GM21723 (cell line): Measurements from ENCODE around the gene NETO2.
"Not testable (repeated sequence)": the region's sequence is repeated elsewhere in the genome, so short reads cannot be mapped to it uniquely, and the experiment has no call there.

Experiments
- ATAC-seq: cut with Tn5 transposase; IDR thresholded peaks from one replicate; pipeline ENCODE4 v1.9.1; 2021; ENCODE audit warnings: mild to moderate bottlenecking, moderate library complexity; ENCODE audit not compliant: unreplicated experiment

The NETO2 gene

DNA sequence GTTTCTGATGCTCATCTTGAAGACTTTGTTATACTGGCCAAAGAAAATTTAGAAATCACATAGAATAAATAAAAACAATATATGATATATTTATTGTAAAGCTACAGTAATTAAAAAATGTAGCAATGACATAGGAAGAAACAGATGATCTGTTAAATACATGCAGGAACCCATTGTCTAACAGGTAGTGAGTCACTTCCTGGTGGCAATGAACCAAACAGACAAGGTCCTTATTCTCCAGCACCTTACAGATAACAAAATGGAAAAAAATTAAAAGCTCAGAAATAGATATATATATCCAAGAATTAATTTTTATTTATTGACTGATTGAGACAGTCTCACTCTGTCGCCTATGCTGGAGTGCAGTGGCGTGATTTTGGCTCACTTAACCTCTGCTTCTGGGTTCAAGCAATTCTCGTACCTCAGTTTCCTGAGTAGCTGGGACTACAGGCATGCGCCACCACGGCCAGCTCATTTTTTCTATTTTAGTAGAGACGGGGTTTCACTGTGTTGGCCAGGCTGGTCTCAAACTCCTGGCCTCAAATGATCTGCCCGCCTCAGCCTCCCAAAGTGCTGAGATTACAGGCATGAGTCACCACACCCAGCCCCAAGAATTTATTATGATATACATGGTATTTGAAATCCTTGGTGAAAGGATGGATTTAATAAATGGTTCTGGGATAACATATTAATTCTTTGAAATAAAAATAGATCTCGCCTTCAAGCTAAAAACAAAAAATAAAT, 7.5 kb downstream of the NETO2 start:
- no peak for ATAC-seq

DNA sequence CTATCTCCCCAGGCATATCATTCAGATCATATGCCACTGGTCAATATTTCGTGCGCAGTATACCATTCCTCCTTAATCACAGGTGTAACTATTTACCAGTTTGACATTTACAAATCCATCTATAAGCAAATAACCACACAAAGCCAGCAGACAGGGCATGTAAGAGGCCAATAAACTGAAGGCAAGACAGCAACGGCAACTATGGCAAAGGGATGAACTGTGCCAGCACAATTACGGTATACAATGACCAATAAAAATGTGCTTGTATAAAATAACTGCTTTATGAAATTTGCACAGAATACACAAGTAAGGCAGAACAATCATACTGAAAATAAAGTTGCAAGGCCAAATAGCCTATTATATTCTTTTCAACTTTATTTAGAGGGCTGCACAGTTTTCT, 9.2 kb downstream of the NETO2 start:
- ATAC-seq = no peak

DNA sequence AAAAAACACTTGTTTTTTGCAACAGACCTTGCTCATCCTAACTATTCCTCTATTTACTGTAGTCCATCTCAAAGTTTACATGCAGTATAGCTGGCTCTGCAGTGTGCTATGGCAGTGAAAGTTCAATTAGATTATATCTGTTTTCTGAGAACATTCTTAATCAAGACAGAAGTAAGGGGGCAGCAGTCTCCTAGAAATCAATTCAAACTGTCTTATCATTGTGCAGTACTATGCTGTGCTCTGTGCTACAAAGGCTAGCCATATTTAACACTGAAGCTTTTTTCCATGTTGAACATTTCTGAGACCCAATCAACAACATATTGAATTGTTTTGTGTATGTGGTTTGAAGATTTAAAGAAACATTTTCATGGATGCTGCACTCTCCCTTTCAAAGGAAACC, 11.4 kb downstream of the NETO2 start:
- no peak for ATAC-seq

DNA sequence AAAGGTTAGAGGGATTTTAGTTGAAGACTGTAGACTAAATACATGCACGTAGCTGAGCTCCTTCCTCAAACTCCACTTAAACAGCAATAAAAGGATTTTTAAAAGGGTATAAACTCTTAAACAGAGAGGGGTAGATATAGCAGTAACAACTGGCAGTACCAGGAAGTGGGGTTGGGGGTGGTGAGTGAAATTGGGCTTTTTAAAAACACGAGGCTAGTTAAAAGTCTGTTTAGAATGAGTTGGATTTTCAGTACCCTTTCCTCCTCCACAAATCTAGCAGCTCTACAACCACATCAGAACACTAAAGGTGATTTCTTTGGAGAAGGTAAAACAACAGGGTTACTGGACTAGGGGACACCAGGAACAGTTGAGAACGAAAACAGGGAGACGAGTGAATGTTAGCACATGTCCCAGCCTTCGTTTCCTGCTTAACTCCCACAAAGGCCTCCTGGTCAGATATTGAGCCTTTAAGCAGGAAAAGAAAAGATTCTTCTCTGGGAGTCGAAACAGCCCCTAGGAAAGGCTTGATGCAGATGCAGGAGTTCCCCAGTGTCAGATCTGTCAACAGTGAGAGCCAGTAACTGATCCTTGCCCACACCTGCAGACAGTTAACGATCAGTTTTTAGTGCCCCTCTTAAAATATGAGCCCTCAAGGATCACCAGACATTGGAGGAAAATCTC, 13.8 kb downstream of the NETO2 start:
- no peak for ATAC-seq

DNA sequence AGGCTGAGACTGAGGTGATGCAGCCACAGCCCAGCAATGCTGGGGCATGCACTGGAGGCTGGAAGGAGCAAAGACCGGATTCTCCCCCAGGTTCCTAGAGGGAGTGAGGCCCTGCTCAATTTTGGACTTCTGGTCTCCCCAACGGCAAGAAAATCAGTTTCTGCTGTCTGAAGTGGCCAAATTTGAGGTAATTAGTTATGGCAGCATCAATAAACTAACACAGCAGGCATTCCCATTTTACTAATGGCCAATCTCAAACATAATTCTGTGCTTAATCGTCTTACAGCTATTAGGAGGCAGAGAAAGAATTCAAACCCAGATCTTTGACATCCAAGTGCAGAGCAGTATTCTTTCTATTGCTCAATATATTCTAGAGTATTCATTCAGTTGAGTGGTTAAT, 16.2 kb downstream of the NETO2 start:
- ATAC-seq = no peak

DNA sequence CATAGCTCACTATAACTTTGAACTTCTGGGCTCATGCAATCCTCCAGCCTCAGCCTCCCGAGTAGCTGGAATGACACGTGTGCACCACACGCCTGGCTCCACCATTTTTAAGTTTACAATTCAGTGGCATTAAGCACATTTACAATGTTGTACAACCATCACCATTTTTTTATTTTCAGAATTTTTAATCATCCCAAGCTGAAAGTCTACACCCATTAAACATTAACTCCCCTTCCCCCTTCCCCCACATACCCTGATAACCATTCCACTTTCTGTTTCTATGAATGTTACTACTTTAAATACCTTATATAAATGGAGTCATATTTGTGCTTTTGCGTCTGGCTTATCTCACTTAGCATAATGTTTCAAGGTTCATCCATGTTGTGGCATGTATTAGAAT, 18.0 kb downstream of the NETO2 start:
- no peak for ATAC-seq

DNA sequence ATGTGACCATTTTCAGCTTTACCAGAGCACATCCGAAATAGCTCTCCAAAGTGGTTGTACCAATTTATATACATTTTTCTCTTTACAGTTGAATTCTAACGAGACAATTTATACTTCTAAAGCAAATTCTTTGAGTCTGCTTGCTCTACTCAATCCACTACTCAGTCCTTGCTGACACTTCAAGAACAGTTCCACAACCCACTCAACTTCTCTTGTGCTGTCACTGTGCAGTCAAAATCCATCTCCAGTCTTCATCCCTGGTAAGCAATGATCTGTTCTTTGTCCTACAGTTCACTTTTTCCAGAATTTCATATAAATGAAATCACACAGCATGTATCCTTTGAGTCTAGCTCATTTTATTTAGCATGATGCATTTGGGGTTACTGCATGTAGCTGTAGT, 30.6 kb downstream of the NETO2 start:
- no peak for ATAC-seq

DNA sequence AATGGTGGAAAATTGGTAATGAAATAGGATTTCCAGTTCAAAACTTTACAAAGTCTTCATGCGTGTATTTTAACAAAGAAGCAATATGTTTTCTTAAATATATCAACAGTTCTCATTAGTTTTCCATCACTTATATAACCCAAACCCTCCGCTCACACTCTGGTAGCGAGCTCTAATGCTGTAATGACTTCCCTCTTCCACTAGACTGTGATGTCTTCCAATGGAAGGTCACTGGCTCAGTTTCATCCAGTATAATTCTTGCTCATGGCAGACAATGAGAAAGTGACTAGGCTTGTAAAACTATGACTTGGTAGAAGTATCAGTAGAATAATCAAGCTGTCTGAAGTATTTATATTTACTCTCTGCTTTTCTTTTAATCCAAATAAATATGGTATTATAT, 32.8 kb downstream of the NETO2 start:
- no peak for ATAC-seq

DNA sequence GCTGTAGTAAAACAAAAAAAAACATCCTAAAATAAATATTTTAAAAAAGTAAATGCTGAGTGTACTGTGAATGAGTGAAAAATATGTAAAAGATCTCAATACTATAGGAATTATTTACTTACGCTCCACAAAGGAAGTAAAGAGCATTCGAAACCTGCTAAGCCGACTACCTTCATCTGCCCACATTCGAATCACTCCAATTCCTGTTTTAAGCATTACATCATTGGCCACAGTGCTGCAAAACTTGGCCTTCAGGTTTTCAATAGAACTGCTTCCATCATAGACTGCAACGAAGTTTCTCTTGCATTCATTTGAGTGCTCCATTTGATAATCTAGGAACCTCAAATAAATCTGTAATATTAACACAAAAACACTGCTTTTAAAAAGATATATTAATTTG, 34.4 kb downstream of the NETO2 start:
- ATAC-seq = no peak

DNA sequence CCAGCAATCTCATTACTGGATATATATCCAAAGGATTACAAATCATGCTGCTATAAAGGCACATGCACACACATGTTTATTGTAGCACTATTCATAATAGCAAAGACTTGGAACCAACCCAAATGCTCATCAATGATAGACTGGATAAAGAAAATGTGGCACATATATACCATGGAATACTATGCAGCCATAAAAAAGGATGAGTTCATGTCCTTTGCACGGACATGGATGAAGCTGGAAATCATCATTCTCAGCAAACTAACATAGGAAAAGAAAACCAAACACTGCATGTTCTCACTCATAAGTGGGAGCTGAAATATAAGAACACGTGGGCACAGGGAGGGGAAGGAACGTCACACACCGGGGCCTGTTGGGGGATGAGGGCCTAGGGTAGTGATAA, 40.8 kb downstream of the NETO2 start:
- not testable (repeated sequence) for ATAC-seq

DNA sequence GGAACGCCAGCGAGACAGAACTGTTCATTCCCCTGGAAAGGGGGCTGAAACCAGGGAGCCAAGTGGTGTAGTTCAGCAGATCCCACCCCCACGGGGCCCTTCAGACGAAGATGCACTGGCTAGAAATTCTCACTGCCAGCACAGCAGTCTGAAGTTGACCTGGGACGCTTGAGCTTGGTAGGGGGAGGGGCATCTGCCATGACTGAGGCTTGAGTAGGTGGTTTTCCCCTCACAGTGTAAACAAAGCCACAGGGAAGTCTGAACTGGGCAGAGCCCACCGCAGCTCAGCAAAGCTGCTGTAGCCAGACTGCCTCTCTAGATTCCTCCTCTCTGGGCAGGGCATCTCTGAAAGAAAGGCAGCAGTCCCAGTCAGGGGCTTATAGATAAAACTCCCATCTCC, 46.6 kb downstream of the NETO2 start:
- not testable (repeated sequence) for ATAC-seq

DNA sequence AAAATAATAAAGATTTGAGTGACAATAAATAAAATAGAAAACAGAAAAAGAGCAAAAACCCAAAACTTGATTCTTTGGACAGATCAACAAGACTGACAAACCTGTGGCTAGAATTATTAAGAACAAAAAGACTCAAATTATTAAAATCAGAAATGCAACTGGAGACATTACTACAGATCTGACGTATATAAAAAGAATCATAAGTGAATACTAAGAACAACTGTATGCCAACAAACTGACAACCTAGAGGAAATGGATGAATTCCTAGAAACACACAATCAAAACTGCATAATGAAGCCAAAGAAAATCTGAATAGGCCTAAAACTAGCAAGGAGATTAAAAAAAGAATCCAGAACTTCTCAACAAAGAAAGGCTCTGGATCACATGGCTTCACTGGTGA, 47.4 kb downstream of the NETO2 start:
- no peak for ATAC-seq

DNA sequence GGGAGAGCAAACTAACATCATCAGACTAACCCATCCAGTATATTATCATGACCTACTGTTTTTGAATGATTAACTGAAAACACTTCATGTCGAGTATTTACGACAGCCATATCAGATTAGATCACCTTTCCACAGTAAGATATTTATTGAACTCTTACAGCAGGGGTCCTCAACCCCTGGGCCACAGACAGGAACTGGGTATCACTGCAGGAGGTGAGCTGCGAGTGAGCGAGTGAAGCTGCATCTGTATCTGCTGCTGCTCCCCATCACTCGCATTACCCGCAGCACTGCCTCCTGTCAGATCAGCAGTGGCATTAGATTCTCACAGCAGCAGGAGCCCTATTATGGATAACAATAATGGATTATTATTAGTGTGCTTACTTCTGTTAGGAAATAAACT, 59.5 kb downstream of the NETO2 start:
- no peak for ATAC-seq

DNA sequence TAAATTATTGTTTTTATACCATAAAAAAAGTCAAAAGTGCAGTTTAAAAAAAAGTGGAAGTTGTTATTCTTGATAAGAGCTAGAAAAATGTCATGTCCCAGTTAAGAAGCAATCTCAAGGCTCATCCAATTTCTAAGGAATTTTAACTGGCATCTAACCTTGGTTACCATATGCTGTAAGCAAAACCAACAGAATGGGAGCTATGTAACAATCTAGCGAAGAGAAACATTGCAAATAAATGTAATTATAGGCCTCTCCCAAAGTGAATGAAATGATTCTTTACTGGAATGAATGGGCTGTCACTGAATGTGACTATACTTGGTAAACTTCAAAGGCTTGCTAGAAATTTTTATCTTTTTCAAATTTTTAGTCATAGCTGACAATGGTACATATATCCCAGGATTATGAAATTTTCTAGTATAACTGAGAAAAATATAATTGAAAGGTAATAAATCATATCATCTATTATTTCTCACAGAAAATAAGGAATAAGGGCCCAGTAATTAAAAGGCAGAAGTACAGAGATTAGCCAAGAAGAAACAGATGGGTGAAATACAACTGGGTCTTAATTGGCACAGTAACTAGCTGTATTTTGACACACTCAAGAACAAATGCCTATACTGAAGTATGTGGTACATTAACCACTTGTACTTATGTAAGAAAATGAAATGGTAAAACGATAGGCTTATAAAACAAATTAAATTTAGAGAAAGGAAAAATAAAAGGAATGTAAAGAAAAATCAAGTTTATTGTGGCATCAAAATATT, 61.5 kb downstream of the NETO2 start:
- no peak for ATAC-seq

DNA sequence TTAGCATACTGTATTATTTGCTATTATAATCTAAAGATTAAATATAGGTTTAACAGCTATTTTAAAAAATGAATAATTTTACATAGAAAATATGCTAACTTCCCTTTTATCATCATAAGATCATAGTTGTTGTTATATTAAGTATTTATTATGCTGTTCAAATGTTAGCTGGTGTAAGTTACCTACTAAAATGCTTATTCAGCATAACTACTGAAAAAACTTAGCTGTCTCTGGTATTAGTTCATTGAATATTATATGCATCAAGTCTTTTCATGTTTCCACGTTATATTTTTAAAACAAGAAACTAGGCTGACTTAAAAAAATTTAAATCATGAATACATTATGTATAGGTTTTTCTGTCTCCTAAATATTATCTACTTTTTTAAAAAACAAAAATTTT, 62.6 kb downstream of the NETO2 start:
- ATAC-seq = no peak

DNA sequence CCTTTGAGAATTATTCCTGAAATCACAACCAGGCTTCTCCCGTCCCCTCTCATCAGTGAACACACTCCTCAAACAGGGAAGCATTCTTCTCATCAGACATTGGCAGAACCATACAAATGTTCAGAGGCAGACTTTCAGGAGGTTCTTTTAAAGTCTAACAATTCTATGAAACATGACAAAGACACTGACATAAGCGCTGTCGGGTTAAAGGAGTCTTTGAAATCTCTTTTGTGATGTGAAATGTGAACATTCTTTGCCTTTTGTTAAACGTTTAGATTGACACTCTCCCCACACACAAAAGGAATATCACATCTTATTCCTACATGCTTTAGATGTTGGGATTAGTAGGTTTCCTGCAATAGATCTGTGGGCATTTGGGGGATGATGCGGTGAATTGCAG, 63.9 kb downstream of the NETO2 start:
- ATAC-seq = no peak

DNA sequence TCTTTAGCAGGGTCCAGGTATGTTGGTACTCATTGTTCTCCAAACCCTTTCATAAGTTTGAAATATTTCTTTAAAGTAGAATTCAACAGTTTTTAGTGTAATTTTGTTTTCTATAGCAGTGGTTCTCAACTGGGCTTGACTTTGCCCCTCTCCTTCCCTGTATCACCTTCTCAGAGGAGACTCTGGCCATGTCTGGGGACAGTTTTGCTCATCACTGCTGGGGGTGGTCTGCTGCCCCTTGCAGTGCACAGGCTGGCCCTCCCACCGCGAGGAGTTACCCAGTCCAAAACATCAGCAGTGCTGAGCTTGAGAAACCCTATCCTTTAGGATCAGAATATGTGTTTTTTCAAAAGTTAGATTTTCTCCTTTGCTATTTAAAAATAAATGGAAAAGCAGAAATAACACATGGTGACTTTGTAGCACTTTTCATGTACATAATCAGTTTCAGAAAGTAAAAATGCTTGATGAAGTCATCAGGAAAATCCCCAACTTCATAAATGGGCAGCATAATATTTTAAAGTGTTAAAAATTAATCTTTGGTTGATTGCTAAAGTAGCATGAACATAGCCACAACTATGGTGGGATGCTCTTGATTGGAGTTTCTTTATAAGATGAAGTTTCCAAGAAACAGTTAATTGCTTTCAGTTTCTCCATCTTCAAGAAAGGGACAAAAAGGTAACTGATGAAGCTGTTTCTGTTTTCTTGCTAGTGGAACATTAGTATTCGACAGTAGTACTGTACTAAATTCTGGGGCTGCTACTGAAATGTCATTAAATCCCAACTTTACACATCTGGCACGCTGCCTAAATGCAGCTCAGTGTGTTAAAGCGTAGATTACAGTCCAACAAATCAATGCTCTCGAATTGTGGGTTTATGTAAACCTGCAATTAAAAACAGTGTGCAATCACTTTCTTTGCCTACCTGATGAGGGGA, 70.3 kb downstream of the NETO2 start:
- no peak for ATAC-seq

DNA sequence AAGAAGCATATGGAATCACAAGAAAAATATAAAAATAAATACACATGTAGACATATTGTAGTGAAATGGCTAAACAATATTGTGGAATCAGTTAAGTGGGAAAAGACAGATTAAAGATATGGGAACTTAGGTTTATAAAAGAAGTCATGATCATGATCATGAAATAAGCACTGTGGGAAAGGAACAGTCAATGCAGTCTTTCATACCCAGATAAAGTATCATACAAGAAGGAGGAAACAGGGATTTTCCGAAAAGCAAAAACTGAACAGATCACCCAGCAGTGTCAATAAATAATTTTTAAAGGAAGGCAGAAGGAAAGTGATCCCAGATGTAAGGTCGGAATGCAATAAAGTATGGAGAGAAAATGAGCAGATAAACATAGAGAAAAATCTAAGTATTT, 71.6 kb downstream of the NETO2 start:
- no peak for ATAC-seq

DNA sequence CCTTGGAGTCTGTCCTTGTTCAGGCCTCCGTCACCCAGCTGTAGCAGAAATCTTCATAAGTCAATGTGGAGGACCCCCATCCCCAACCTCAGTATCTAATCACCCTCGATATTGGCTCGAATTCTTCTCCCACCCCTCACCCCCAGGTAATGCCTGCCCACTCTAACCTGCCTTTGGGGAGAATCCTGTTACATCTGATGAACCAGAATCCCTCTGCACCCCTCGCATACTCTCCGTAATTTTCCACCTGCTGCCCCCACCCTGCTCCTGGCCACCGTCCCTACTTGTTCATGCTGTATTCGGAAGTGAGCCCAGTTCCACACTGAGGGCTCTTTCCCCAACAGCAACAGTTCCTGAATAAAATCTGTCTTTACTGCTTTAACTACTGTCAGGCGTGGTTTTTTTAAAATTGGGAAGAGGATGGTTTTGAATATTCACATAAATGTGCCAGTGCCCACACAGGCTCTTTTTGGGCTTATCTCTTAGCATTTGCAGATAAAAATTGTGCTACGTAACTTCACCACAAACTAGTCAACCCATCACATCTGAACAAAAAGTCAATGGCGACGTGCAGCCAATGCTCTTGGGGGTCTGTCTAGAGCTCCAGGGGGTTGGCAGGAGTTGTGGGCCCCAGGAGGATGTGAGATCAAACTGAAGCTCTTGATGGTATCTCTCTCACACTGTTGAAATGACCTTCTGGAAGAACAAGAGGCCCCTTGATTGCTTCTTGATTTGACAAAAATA, 73.7 kb downstream of the NETO2 start:
- ATAC-seq = no peak

DNA sequence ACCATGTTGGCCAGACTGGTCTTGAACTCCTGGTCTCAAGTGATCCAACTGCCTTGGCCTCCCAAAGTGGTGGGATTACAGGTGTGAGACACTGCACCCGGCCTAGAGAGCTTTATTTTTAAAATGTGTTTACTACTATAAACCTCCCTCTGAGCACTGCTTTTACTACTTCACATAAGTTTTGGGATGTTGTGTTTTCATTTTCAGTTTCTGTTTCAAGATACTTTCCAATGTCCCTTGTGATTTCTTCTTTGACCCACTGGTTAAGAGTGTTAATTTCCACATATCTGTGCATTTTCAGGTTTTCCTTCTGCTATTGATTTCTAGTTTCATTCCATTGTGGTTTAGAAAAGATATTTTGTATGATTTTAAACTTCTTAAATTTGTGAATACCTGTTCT, 74.4 kb downstream of the NETO2 start:
- ATAC-seq = no peak
